GM23338 (cell line): ENCODE data around the gene TEKT5. TPM values are rescaled to one million over a fixed set of nuclear protein-coding genes. Genes with fewer than 3 reads are reported as not detected.

Source experiments
- ATAC-seq: fragments of 200-7000 bp; cut with Tn5 transposase; 3 replicates; pipeline ENCODE4 v1.9.1; 2020
- DNase-seq: peaks from one replicate; pipeline ENCODE4 v3.0.0-alpha.2; 2015; ENCODE audit warnings: low spot score
- H2AFZ ChIP-seq: fragments of 200-600 bp; sonication (generic); 2 replicates; pipeline ENCODE4 v1.8.0; 2016; ENCODE audit warnings: antibody characterized with exemption, mild to moderate bottlenecking, moderate library complexity
- H3F3A ChIP-seq: fragments of 200-600 bp; sonication (generic); replicated peaks from 2 replicates; pipeline ENCODE4 v1.8.0; 2017; ENCODE audit warnings: antibody characterized with exemption, mixed run types, low read depth
- H3K27ac ChIP-seq: fragments of 200-600 bp; sonication (generic); 2 replicates; pipeline ENCODE4 v1.6.1; 2016; ENCODE audit warnings: low read depth
- H3K27me3 ChIP-seq: fragments of 200-600 bp; sonication (generic); 2 replicates; pipeline ENCODE4 v1.8.0; 2016; ENCODE audit warnings: mild to moderate bottlenecking, mixed run types, moderate library complexity; ENCODE audit not compliant: insufficient read depth
- H3K36me3 ChIP-seq: fragments of 200-600 bp; sonication (generic); 2 replicates; pipeline ENCODE4 v1.8.0; 2016; ENCODE audit warnings: mild to moderate bottlenecking; ENCODE audit not compliant: insufficient read depth
- H3K4me1 ChIP-seq: fragments of 200-600 bp; sonication (generic); 2 replicates; pipeline ENCODE4 v1.8.0; 2016; ENCODE audit warnings: mild to moderate bottlenecking, moderate library complexity; ENCODE audit not compliant: insufficient read depth
- H3K4me2 ChIP-seq: fragments of 200-600 bp; sonication (generic); 2 replicates; pipeline ENCODE4 v1.7.1; 2017; ENCODE audit warnings: mixed run types
- H3K4me3 ChIP-seq: fragments of 200-600 bp; sonication (generic); 2 replicates; pipeline ENCODE4 v1.6.1; 2016; ENCODE audit warnings: mixed run types
- H3K79me2 ChIP-seq: fragments of 200-600 bp; sonication (generic); replicated peaks from 2 replicates; pipeline ENCODE4 v1.8.0; 2017; ENCODE audit warnings: mild to moderate bottlenecking; ENCODE audit not compliant: insufficient read depth
- H3K9me2 ChIP-seq: fragments of 200-600 bp; sonication (generic); 2 replicates; pipeline ENCODE4 v1.8.0; 2017; ENCODE audit not compliant: insufficient read depth
- H4K20me1 ChIP-seq: fragments of 200-600 bp; sonication (generic); replicated peaks from 2 replicates; pipeline ENCODE4 v1.8.0; 2017; ENCODE audit warnings: mild to moderate bottlenecking; ENCODE audit not compliant: insufficient read depth
- H3K27ac Mint-ChIP-seq: 2 replicates; pipeline ENCODE4 v1.8.0; 2020; ENCODE audit warnings: inconsistent platforms, mild to moderate bottlenecking, moderate library complexity, mixed read lengths
- H3K27me3 Mint-ChIP-seq: 3 replicates; pipeline ENCODE4 v1.8.0; 2022; ENCODE audit warnings: low read depth, mild to moderate bottlenecking, moderate library complexity, mixed read lengths, inconsistent platforms; ENCODE audit not compliant: insufficient read depth, poor library complexity
- H3K36me3 Mint-ChIP-seq: 3 replicates; pipeline ENCODE4 v1.8.0; 2021; ENCODE audit warnings: low read depth, mild to moderate bottlenecking, inconsistent platforms, moderate library complexity, mixed read lengths
- H3K4me1 Mint-ChIP-seq: 3 replicates; pipeline ENCODE4 v1.8.0; 2020; ENCODE audit warnings: mild to moderate bottlenecking, inconsistent platforms, mixed read lengths
- H3K4me3 Mint-ChIP-seq: 3 replicates; pipeline ENCODE4 v1.8.0; 2021; ENCODE audit warnings: moderate library complexity, mild to moderate bottlenecking, inconsistent platforms, mixed read lengths
- H3K9me3 Mint-ChIP-seq: 3 replicates; pipeline ENCODE4 v1.8.0; 2020; ENCODE audit warnings: moderate library complexity, mild to moderate bottlenecking, inconsistent platforms, mixed read lengths
- CREB1 ChIP-seq: fragments of 250-450 bp; sonication (Bioruptor Pico); IDR thresholded peaks from 2 replicates; pipeline ENCODE4 v1.5.0; 2020; ENCODE audit warnings: low read depth, mild to moderate bottlenecking, moderate library complexity
- CTCF ChIP-seq, 2 experiments: fragments of 200-600 bp in 1 of 2; sonication (generic) in 1 of 2; conservative IDR thresholded peaks; 2 replicates each; pipeline versions ENCODE4 v1.5.1 to v1.6.1; 2016 to 2017; ENCODE audit warnings: antibody characterized with exemption in 2 of 2, low read depth in 2 of 2, mild to moderate bottlenecking in 2 of 2, moderate library complexity in 1 of 2
- ETS1 ChIP-seq: IDR thresholded peaks from 2 replicates; pipeline ENCODE4 v1.6.1; 2016; ENCODE audit warnings: antibody characterized with exemption
- EZH2phosphoT487 ChIP-seq: fragments of 200-600 bp; sonication (generic); IDR thresholded peaks from one replicate; pipeline ENCODE4 v1.8.1; 2018; ENCODE audit warnings: antibody characterized with exemption; ENCODE audit not compliant: unreplicated experiment
- NANOG ChIP-seq: IDR thresholded peaks from 2 replicates; pipeline ENCODE4 v1.6.1; 2016; ENCODE audit warnings: antibody characterized with exemption, borderline replicate concordance
- POLR2AphosphoS5 ChIP-seq: IDR thresholded peaks from 2 replicates; pipeline ENCODE4 v1.6.1; 2016; ENCODE audit warnings: antibody characterized with exemption, low read depth
- REST ChIP-seq: IDR thresholded peaks from one replicate; pipeline ENCODE4 v1.6.1; 2018; ENCODE audit warnings: antibody characterized with exemption; ENCODE audit not compliant: unreplicated experiment
- STAT1 ChIP-seq: IDR thresholded peaks from one replicate; pipeline ENCODE4 v1.6.1; 2016; ENCODE audit warnings: antibody characterized with exemption; ENCODE audit not compliant: unreplicated experiment
- ZNF114 ChIP-seq: fragments of 250-450 bp; sonication (Bioruptor Pico); IDR thresholded peaks from 2 replicates; pipeline ENCODE4 v1.5.0; 2020; ENCODE audit warnings: mild to moderate bottlenecking, moderate library complexity
- ZNF331 ChIP-seq: fragments of 250-450 bp; sonication (Bioruptor Pico); IDR thresholded peaks from 2 replicates; pipeline ENCODE4 v1.5.0; 2020; ENCODE audit warnings: low read depth, mild to moderate bottlenecking, moderate library complexity
- polyA plus RNA-seq: library from polyadenylated mRNA; unstranded; fragments of >200 nt; fragmentation: Nextera tagmentation; extraction: Ambion mirVana; gene quantifications from 2 replicates; pipeline ENCODE4 v1.2.1, GENCODE V29; 2016
- total RNA-seq: library from RNA; depleted of rRNA; stranded (reverse); fragments of >200 nt; shearing (Covaris generic); gene quantifications from 2 replicates; pipeline ENCODE4 v1.2.3, GENCODE V29; 2014

Gene TEKT5
- total and polyA plus RNA-seq, 2 experiments from 2014 or later, result 0.52 TPM; not detected in 1

- H3K27me3 ChIP-seq, result no peaks in the 10 kb centered on the region
- no peaks in the 10 kb centered on the region for H4K20me1 ChIP-seq
- H3K9me2 ChIP-seq, result no peaks in the 10 kb centered on the region
- TF ChIP-seq CREB1 (no peak), EZH2phosphoT487 (no peak), ZNF331 (CRISPR knock-in tag) (no peak), CTCF (conservative IDR thresholded peaks at IDR 0.05; ENCODE audit: low read depth in 2 of 2) (no peak), STAT1 (no peak), NANOG (no peak), POLR2AphosphoS5 (no peak), ETS1 (no peak), ZNF114 (no peak), REST (no peak)
- no peak overlapping the region for H3K4me2 ChIP-seq
- no peaks in the 10 kb centered on the region for H3F3A ChIP-seq
- Mint-ChIP-seq H3K27me3 (no peaks in the 10 kb centered on the region), H3K4me1 (peaks cover 4% of the 10 kb centered on the region), H3K9me3 (no peaks in the 10 kb centered on the region), H3K4me3 (no peak overlapping the region), H3K27ac (no peak overlapping the region), H3K36me3 (no peaks in the 10 kb centered on the region)
- no peak overlapping the region for H3K27ac ChIP-seq
- ATAC-seq, result no peak
- no peaks in the 10 kb centered on the region for H3K4me1 ChIP-seq
- DNase-seq, result no peak
- no peak overlapping the region; the same call in 1 of the 2 replicates for H2AFZ ChIP-seq
- no peak overlapping the region for H3K4me3 ChIP-seq
- H3K36me3 ChIP-seq, result no peaks in the 10 kb centered on the region
- no peaks in the 10 kb centered on the region for H3K79me2 ChIP-seq
Measured at GRCh38 chr16:10610499-10611184, 84.1 kb downstream of the TEKT5 start.
